Lung (tissue), 12 donors: ENCODE measurements around the gene CCDC137. TPM values are rescaled to one million over a fixed set of nuclear protein-coding genes. Genes with fewer than 3 reads are reported as not detected.

ENCODE experiments used
- ATAC-seq: fragments of 200-7000 bp; cut with Tn5 transposase; one replicate; pipeline ENCODE4 v1.9.1; 2020; ENCODE audit warnings: moderate number of reproducible peaks; ENCODE audit not compliant: insufficient read depth, low FRiP score
- DNase-seq, 3 donors: peaks; one replicate each; pipeline ENCODE4 v3.0.0-alpha.2; 2013 to 2017
- H3K27ac ChIP-seq, 2 donors: one replicate each; pipeline ENCODE4 v1.5.1; 2013; ENCODE audit warnings: mild to moderate bottlenecking in 2 of 2, moderate library complexity in 2 of 2, control low read depth in 1 of 2, inconsistent platforms in 1 of 2, low read depth in 1 of 2, low read length in 1 of 2
- H3K27me3 ChIP-seq, 3 donors: one replicate each; pipeline ENCODE4 v1.5.1; 2013; ENCODE audit warnings: low read length in 2 of 3; ENCODE audit not compliant: control insufficient read depth in 3 of 3, insufficient read depth in 3 of 3
- H3K36me3 ChIP-seq, 4 donors: one replicate each; pipeline ENCODE4 v1.5.1; 2013; ENCODE audit warnings: low read length in 4 of 4, mild to moderate bottlenecking in 1 of 4, moderate library complexity in 1 of 4; ENCODE audit not compliant: control insufficient read depth in 4 of 4, insufficient read depth in 4 of 4
- H3K4me1 ChIP-seq, 5 donors: one replicate each; pipeline ENCODE4 v1.5.1; 2013; ENCODE audit warnings: low read length in 5 of 5, mild to moderate bottlenecking in 2 of 5, moderate library complexity in 1 of 5; ENCODE audit not compliant: control insufficient read depth in 5 of 5, insufficient read depth in 5 of 5
- H3K4me3 ChIP-seq: one replicate; pipeline ENCODE4 v1.5.1; 2013; ENCODE audit warnings: mild to moderate bottlenecking, control low read depth, moderate library complexity
- H3K9ac ChIP-seq, 2 donors: one replicate each; pipeline ENCODE4 v1.5.1; 2013; ENCODE audit warnings: low read length in 2 of 2, control low read depth in 1 of 2; ENCODE audit not compliant: insufficient read depth in 1 of 2
- H3K9me3 ChIP-seq, 4 donors: one replicate each; pipeline ENCODE4 v1.5.1; 2013; ENCODE audit warnings: low read length in 3 of 4, mild to moderate bottlenecking in 1 of 4, moderate library complexity in 1 of 4; ENCODE audit not compliant: control insufficient read depth in 4 of 4, insufficient read depth in 3 of 4
- WGBS, 2 donors: extraction: QIAGEN DNeasy Blood & Tissue Kit; methylation state at CpG; one replicate each; pipeline ENCODE4 v1.1.7; 2013; 5-methylcytosine and 5-hydroxymethylcytosine counted together
- polyA plus RNA-seq, 2 donors: library from polyadenylated mRNA; stranded (reverse); fragments of 200-250 nt; gene quantifications; one replicate each; pipeline ENCODE4 v1.2.1, GENCODE V29; 2013
- total RNA-seq, 2 donors: library from RNA; depleted of rRNA in 1 of 2; stranded (reverse); fragments of >200 nt in 1 of 2; gene quantifications; one replicate each; pipeline ENCODE4 v1.2.1, GENCODE V29; 2014 to 2021
- TF ChIP-seq, protein P1 (sequence below): IDR thresholded peaks from 2 replicates; pipeline ENCODE4 v1.5.1; 2012; ENCODE audit warnings: mild to moderate bottlenecking; ENCODE audit errors: control extremely low read depth, extremely low read depth
- donor health status: control.
- donor health status: control.
- donor health status: Bipolar disorder and iron deficiency.
- donor health status: healthy.
- donor health status: DM: yes; HTN: yes; CAD: no.

The CCDC137 gene
- total and polyA plus RNA-seq, 4 donors = 10.2 to 23.6 (median 16.7) TPM

- no peak overlapping the region for H3K4me3 ChIP-seq
- H3K36me3 ChIP-seq = peaks cover 0 to 9% (median 0%) of the 10 kb centered on the region in 4 donors
- no peak overlapping the region for H3K9ac ChIP-seq
- peaks cover 0 to 11% (median 0%) of the 10 kb centered on the region in 4 donors for H3K9me3 ChIP-seq
- WGBS, 2 donors = 36 to 55% methylated on average over 21 of the region's 21 CpGs
- TF ChIP-seq, protein P1, sequence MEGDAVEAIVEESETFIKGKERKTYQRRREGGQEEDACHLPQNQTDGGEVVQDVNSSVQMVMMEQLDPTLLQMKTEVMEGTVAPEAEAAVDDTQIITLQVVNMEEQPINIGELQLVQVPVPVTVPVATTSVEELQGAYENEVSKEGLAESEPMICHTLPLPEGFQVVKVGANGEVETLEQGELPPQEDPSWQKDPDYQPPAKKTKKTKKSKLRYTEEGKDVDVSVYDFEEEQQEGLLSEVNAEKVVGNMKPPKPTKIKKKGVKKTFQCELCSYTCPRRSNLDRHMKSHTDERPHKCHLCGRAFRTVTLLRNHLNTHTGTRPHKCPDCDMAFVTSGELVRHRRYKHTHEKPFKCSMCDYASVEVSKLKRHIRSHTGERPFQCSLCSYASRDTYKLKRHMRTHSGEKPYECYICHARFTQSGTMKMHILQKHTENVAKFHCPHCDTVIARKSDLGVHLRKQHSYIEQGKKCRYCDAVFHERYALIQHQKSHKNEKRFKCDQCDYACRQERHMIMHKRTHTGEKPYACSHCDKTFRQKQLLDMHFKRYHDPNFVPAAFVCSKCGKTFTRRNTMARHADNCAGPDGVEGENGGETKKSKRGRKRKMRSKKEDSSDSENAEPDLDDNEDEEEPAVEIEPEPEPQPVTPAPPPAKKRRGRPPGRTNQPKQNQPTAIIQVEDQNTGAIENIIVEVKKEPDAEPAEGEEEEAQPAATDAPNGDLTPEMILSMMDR = no peak
- no peak overlapping the region for H3K27ac ChIP-seq
- DNase-seq (no peak), ATAC-seq (no peak)
- peaks cover 6 to 30% (median 18%) of the 10 kb centered on the region in 3 donors for H3K27me3 ChIP-seq
- H3K4me1 ChIP-seq = peaks cover 0 to 2% (median 0%) of the 10 kb centered on the region in 5 donors
These were observed 18.9 kb upstream of the CCDC137 start for GRCh38 chr17:81647640-81648012.

GRCh38 chr17:81648013-81648706 is 18.4 kb upstream of the CCDC137 start:
- WGBS, 2 donors = 10 to 12% methylated on average over 61 to 78 of the region's 78 CpGs
- Histone ChIP-seq H3K4me3 (no peak overlapping the region), H3K9ac (no peak overlapping the region), H3K36me3 (peaks cover 0 to 9% (median 0%) of the 10 kb centered on the region in 4 donors), H3K9me3 (peaks cover 0 to 11% (median 0%) of the 10 kb centered on the region in 4 donors), H3K27me3 (peaks cover 6 to 30% (median 18%) of the 10 kb centered on the region in 3 donors), H3K4me1 (peaks cover 0 to 5% (median 0%) of the 10 kb centered on the region in 5 donors), H3K27ac (no peak overlapping the region)
- TF ChIP-seq, protein P1 = no peak
- ATAC-seq = no peak
- DNase-seq = no peak

DNA sequence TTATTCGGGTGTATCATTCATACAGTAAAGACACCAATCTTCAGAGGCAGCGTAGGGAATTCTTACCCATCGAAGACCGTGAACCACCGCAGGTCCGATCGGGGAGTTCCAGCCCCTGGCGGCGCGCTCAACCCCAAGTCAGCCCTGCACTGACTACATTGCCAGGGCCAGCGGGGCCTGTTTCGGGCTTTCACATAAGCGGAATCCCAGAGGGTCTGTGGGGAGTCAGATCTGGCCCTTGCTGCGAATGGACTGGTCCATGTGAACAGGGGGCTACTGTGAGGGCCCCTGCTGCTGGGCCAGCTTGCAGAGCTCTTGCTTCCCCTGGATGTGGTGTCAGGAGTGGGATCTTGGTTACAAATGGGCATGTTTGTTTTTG is 17.8 kb upstream of the CCDC137 start:
- TF ChIP-seq, protein P1 = no peak
- H3K36me3 ChIP-seq = peaks cover 0 to 9% (median 0%) of the 10 kb centered on the region in 4 donors
- 58 to 59% methylated on average over 14 of the region's 14 CpGs for WGBS, 2 donors
- H3K27ac ChIP-seq = no peak overlapping the region
- H3K27me3 ChIP-seq = peaks cover 6 to 30% (median 18%) of the 10 kb centered on the region in 3 donors
- peaks cover 0 to 11% (median 0%) of the 10 kb centered on the region in 4 donors for H3K9me3 ChIP-seq
- peaks cover 0 to 9% (median 0%) of the 10 kb centered on the region in 5 donors for H3K4me1 ChIP-seq
- ATAC-seq (no peak), DNase-seq (no peak)
- H3K4me3 ChIP-seq = no peak overlapping the region
- H3K9ac ChIP-seq = no peak overlapping the region
